Hindlimb muscle (tissue), 1 donor: Measurements from ENCODE around the gene EIF4A3. TPM values are rescaled to one million over a fixed set of nuclear protein-coding genes. Genes with fewer than 3 reads are reported as not detected.

Source experiments
- DNase-seq: peaks from one replicate; pipeline ENCODE4 v3.0.0-alpha.2; 2013
- polyA plus RNA-seq: library from polyadenylated mRNA; unstranded; fragments of 120-200 nt; gene quantifications from one replicate; pipeline ENCODE4 v1.2.1, GENCODE V29; 2013; ENCODE audit not compliant: insufficient read length

The EIF4A3 gene
- polyA plus RNA-seq, 1 donor, result 75.8 TPM

DNA sequence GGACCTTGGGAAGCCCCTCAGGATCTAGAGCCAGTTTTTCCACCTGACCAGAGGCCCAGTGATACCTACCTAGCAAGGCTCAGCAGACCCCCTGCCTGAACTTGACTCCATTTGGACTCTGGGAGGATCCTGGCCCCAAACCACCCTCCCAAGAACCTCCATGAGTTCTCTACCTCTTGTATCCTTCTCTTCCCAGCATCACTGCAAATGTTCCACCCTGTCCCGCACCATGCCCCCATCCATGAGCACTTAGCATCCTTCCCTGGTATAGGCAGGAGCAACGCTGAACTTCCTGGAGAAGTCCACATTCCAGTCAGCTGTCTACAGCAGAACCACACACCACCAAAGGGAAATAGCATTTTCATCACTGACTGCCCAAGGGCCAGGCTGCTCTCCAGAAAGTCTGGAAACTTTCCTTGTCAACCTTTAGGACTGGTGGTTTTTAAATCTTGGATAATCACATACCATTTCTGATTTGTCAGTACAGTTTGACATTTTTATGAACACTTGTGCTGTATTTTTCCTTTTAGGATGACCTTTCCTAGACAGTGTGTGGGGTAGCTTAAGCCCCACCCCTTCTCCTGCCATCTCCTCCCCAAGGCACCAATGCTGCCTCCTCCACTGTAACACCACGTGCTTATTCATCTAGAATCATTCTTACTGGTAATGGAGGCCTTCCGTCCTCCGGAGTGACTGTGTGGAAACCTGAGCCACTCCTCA is 13.9 kb downstream of the EIF4A3 start:
- DNase-seq, result no peak

DNA sequence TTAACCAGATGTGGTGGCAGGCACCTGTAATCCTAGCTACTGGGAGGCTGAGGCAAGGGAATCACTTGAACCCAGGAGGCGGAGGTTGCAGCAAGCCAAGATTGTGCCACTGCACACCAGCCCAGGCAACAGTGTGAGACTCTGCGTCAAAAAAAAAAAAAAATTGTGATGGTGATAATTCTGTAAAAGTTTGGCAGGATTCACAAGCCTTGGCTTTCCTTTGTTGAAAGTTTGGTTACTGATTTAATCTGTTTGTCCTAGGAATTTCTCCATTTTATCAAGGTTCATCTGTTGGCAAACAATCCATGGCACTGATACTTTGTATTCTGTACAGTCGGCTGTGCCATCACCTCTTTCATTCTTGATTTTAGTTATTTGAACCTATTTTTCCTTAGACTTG is 15.9 kb downstream of the EIF4A3 start:
- no peak for DNase-seq

DNA sequence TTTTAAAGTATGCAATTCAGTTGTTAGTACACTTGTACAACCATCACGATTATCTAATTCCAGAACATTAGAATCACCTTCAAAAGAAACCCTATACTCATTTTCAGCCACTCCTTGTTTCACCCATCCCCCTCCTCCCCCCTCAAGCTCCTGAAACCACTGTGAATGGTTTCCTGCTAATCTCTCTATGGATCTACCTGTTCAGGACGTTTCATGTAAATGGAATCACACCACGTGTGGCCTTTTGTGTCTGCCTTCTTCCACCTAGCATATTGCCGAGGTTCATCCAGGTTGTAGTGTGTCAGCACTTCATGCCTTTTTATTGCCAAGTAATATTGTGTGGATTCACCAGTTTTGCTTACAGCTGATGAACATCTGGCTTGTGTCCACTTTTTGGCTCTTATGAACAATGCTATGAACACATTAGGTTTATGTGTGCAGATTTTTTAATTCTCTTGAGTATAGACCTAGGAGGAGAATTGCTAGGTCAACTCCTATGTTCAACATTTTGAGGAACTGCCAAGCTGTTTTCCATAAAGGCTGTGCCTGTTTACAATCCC is 17.8 kb downstream of the EIF4A3 start:
- DNase-seq, result no peak

DNA sequence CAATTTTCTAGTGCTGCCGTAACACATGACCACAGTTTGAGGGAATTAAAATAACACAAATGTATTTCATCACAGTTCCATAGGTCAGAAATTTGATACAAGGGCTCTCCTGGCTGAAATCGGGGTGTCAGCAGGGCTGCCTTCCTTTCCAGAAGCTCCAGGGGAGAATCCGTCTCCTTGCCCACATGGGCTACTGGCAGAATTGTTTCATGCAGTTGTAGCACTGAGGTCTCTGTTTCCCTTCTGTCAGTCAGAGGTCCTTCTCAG is 20.5 kb downstream of the EIF4A3 start:
- DNase-seq, result no peak

DNA sequence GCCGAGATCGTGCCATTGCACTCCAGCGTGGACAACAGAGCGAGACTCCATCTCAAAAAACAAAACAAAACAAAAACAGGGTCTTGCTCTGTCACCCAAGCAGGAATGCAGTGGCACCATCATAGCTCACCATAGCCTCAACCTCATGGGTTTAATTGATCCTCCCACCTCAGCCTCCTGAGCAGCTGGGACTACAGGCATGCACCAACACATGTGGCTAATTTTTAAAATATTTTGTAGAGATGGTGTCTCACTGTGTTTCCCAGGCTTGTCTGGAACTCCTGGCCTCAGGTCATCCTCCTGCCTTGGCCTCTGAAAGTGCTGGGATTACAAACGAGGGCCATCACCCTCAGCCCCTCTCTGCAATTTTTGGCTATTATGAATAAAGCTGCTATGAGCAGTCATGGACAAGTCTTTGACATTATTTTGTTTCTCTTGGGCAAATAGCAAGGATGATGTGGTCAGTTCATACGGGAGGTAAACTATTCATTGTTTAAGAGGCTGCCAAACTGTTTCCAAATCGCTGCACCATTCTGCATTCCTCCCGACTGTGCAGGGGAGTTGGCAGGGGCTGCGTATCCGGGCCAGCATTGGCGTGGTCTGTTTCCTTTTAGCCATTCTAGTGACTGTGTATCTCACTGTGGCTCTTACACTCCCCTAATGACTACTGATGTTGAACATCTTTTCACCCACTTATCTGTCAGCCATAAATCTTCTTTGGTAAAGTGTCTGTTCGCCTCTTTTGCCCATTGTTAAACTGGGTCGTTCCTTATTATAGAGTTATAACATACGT is 21.1 kb downstream of the EIF4A3 start:
- no peak for DNase-seq

DNA sequence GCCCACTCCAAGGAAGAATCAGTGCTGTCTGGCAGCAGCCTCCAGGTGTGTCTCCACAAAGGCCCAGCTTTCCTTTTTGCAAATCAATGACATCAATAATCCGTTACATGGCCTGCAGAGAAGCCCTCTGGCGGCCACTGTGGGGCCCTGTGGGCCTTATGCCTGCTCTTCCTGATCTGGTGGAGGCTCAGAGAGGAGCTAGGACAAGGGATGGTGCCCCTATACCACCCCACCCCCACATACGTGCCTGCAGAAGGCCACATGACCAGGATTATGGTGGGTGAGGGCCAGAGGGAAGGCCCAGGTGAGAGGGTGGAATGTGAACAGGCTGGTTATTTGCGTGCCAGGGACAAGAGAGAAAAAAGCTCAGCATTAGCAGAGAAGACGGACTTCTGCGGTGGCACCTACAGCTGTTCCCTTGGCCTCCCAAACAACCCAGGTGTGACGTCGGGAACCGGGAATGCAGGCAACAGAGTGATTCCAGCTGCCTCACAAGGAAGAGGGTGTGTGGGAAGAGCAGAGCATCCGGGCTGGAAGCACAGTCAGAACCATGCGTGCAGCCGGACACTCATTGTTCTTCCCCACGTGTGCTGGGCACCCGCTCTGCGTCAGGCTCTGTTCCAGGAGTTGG is 22.5 kb downstream of the EIF4A3 start:
- DNase-seq, result no peak

DNA sequence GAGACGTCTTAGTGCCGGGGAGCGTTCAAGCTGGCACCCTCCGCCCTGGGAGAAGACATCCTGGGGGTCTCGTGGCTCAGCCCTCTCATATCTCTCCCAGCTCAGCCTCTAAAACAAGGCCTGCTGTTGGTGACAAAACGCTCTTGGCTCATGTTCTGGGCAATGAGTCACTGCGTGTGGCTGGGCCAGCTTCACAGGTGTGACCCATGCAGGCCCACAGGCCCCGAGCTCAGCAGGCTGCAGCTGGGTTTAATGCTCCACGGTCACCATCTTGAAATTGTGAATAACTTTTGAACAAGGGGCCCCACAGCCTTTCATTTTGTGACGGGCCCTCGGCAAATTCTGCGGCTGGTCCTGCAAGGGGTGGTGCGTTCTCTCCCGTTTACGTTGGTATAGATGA is 23.1 kb downstream of the EIF4A3 start:
- DNase-seq, result no peak

DNA sequence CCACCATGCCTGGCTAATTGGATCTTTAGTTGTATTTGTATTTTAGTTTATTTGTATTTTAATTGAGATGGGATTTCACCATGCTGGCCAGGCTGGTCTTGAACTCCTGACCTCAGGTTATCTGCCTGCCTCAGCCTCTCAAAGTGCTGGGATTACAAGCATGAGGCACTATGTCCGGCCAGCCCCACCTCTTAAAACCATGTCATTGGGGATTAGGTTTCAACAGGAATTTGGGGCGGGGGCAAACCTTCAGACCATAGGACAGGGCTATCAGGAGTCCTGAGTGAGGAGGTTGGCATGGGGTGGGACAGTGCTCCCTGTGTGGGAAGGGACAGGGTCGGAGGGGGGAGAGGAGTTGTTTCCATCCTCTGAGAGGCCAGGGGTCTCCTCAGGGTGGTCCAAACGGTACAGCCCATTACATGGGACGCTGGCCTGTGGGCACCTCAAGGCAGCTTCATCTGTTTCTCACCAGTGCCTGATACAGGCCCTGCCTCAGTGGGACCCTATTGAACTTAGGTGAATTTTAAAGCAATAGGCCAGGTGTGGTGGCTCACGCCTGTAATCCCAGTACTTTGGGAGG is 23.9 kb downstream of the EIF4A3 start:
- no peak for DNase-seq

DNA sequence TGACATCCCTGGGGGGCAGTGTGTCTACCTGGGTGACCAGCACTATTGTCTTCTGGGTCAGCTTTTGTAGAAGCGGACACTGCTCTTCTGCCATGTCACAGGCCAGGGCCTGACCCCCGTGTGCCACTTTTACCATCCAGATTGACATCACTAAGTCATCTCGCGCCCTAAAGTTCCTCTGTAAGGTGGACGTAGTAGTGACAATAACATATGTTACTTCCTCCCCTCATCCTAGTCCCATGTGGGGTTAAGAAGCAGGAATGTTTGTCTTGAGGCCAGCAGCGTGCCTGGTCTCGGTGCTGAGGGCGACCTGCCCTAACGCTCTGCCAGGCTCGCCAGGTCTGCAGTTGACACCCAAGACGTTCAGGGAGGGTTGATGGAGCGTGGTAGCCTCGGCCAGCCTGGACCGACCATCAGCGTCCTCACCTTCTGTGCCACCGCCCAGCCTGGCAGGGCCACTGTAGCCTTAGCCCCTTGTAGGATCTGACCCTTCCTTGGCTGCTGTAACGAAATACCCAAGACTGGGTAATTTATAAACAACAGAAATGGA is 24.8 kb downstream of the EIF4A3 start:
- DNase-seq, result no peak

DNA sequence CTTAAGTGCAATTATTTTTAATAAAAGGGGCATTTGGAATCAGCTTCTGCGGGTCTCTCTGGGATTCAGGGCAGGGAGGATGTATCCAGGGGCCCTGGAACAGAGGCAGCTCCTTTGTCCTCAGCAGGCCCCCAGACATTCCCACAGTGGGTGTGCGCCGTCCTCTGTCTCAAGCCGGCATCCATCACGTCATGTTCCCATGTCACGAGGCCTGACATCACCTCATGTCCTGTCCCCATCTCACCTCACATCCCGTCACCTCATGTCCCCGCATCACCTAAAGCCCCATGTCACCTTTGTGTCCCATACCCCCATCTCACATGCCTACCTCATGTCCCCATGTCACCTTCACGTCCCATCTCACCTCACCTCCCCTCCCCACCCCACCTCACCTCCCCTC is 27.1 kb downstream of the EIF4A3 start:
- DNase-seq, result no peak

DNA sequence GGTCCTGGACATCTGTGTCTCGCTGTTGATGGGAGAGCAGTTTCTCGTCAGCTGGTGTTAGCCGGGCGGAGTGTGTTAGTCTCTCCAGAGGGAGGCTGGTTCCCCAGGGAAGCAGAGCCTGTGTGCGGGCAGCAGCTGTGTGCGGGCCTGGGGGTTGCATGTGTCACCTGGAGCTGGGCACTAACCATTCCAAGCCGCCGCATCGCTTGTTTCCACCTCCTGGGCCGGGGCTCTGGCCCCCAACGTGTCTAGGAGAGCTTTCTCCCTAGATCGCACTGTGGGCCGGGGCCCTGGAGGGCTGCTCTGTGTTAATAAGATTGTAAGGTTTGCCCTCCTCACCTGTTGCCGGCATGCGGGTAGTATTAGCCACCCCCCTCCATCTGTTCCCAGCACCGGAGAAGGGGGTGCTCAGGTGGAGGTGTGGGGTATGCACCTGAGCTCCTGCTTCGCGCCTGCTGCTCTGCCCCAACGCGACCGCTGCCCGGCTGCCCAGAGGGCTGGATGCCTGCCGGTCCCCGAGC is 27.6 kb downstream of the EIF4A3 start:
- no peak for DNase-seq

DNA sequence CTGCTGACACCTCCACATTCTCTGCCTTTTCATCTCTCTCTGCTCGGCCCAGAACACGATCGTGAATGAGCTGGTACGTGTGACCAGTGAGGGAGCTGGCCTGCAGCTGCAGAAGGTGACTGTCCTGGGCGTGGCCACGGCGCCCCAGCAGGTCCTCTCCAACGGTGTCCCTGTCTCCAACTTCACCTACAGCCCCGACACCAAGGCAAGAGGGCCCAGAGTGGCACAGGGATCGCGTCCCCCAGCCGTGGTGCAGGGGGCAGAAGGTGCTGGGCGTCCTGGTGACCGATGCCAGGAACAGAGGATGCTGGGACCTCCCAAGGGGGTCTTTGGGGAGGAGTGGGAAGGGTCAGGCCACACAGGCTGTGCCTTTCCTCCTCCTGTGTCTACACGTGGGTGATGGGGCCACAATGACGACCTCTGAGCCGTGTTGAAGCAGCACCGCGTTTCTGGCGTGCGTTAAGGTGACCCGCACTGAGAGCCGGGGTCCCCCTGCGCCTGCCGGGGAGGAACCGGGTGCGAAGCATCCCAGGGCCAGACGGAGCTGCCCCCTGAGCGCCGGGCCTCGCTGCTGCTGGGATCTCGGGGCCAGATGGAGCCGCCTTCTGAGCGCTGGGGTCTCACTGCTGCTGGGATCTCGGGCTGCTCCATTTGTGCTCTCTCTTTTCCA is 28.2 kb downstream of the EIF4A3 start:
- no peak for DNase-seq

DNA sequence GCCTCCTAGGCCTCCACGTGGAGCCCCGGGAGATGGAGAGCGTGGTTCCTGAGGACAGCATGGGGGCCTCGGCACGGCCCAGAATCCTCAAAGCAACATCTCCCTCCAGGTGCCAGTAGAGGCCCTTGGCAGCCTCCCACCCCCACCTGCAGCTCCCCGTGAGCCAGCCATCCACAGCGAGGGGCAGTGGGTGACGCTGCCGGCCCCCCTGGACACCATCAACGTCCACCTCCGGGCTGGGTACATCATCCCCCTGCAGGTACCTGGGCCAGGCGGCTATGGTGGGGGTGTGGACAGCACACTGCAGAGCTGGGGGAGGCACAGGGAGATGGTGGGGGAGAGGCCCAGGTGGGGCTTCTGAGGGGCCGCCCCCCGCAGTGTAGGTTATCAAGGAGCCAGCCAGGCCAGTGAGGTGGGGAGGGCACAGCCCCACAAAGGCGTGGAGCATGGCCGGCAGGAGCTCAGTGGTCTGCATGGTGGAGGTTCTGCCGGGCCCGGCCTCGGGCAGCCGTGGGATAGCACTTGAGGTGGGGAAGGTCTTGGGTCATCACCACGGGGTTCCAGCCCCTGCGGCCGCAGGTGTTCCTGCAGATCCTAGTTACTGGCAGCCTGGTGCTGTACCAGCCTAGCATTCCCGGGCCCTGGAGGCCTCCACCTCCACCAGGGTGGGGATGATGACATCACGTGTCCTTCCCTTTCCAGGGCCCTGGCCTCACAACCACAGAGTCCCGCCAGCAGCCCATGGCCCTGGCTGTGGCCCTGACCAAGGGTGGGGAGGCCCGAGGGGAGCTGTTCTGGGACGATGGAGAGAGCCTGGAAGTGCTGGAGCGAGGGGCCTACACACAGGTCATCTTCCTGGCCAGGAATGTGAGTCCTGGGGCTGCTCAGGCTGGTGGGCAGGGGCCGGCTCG is 29.2 kb downstream of the EIF4A3 start:
- no peak for DNase-seq

DNA sequence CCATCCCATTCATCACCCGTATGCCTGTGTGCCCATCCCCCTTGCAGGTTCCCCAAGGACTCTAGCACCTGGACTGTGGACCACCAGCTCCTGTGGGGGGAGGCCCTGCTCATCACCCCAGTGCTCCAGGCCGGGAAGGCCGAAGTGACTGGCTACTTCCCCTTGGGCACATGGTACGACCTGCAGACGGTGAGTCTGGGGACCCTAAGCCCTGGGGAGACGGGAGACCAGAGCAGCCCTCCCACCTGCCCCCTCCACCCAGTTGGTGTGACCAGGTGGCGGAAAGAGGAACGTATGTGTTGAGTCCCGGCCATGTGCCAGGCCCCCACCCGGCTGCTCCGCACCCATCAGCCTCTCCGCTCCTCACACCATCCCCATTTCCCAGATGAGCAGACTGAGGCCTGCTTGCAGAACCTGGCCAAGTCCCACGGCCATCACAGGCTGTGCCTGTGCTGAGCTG is 30.0 kb downstream of the EIF4A3 start:
- no peak for DNase-seq

DNA sequence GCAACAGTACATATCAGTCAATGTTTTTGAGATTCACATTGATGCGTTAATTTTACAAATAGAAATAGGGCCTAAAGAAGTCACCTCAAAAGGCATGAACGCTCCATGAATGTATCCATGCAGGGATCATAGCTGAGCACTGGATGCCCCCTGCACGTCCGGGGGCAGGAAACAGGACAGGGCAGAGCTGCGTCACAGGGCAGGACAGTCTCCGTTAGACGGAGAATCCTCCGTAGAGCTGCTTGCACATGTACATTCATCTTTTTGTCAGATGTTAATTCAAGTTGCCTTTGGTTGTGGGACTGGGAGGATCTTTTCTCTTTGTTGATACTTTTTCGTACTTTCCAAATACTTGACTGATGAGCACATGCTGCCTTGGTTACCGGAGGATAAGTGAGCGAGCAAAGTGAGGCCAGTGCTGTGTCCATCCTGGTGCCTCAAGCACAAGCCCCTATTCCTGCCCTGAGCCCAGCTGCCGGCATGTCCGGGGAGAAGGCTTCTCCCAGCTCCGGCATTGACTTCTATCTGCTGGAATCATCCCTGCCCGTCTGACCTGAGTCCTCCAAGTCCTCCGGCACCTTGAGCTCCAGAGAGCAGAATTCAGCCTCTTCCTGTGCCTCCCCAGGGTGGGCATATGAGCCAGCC is 30.5 kb downstream of the EIF4A3 start:
- no peak for DNase-seq

DNA sequence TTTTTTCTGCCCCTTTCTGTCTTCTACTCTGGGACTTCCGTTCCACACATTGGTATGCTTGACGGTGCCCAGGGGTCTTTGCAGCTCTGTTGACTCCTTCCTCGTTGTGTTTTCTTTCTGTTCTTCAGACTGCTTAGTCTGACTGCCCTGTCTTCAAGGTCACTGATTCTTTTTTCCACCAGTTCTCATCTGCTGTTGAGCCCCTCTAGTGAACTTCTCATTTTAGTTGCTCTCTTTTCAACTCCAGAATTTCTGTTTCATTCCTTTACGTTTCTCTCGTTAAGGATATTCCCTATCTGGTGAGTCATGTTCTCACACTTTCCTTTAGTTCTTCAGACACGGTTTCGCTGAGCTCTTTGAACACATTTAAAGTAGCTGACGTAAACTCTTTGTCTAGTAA is 31.8 kb downstream of the EIF4A3 start:
- DNase-seq, result no peak

DNA sequence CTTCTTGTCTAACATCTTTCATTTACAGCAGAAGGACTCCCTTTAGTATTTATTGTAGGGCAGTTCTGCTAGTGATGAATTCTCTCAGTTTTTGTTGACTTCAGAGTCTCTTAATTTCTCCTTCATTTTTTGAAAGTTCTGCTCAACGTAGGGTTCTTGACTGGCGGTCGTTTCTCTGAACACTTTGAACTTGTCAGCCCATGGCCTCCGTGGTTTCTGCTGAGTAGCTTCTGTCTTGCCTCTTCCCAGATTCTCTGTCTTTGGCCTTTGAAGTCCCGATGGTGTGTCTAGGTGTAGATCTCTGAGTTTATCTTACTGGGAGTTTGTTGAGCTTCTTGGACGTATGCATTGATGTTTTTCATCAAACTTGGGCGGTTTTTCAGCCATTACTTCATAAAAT is 32.2 kb downstream of the EIF4A3 start:
- DNase-seq, result no peak

DNA sequence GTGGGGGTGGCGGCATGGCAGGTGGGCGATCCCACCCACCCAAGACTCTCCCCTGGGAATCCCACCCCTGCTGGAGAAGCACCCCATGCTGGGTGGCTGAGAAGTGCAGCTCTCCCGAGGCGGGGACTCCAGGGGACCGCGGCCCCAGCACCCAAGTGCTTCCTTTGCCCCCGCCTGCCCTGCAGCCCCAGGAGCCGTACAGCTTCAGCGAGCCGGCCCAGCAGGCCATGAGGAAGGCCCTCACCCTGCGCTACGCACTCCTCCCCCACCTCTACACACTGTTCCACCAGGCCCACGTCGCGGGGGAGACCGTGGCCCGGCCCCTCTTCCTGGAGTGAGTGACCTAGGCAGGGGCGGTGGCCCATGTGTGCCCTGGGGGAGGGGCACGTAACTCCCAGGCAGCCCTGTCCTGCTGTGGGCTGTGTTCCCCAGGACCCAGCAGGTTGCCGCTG is 33.9 kb downstream of the EIF4A3 start:
- no peak for DNase-seq

DNA sequence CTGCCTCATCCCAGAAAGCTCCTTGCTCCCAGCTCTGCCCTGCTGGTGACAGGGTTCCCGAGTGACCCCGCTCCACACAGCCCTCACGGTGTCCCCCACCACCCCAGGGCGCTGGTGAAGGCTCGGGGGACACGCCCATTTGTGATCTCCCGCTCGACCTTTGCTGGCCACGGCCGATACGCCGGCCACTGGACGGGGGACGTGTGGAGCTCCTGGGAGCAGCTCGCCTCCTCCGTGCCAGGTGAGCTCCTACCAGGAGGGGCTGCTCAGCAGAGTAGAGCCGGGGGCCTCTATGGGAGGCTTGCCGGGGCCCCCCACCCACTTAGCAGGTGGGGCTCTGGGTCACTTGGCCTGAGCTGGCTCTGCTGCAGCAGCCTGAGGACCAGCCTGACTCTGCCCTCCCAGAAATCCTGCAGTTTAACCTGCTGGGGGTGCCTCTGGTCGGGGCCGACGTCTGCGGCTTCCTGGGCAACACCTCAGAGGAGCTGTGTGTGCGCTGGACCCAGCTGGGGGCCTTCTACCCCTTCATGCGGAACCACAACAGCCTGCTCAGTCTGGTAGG is 34.4 kb downstream of the EIF4A3 start:
- DNase-seq, result no peak
